Epithelial cell of prostate (primary cell): ENCODE data around the gene PLD3.
"Not testable (repeated sequence)": the region's sequence is repeated elsewhere in the genome, so short reads cannot be mapped to it uniquely, and the experiment has no call there.

Experiments used
- DNase-seq: peaks from one replicate; pipeline ENCODE4 v3.0.0-alpha.2; 2011; ENCODE audit warnings: low read depth, low spot score
- H3K27ac ChIP-seq: fragments of 450-650 bp; 2 replicates; pipeline ENCODE4 v1.5.1; 2017; ENCODE audit warnings: mild to moderate bottlenecking

The PLD3 gene

DNA sequence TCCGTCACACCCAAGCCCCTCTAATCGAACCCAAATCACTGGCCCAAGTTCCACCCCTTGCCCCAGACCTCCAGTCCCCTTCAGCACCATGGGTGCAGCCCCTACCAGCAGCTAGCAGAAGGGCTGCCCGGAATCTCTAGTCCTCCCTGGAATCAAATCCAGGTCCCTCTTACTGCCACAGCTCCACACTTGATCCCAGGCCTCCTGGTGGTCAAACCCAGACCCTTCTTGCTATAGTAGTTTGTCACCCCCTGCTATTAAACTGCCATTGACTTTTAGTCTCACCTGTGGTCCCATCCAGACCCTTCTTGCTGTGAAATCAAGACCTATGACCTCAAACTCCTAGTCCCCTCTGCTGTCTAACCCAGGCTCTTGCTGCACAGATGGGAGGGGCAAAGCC is 32.8 kb downstream of the PLD3 start:
- no peak overlapping the region for H3K27ac ChIP-seq
- DNase-seq: no peak

DNA sequence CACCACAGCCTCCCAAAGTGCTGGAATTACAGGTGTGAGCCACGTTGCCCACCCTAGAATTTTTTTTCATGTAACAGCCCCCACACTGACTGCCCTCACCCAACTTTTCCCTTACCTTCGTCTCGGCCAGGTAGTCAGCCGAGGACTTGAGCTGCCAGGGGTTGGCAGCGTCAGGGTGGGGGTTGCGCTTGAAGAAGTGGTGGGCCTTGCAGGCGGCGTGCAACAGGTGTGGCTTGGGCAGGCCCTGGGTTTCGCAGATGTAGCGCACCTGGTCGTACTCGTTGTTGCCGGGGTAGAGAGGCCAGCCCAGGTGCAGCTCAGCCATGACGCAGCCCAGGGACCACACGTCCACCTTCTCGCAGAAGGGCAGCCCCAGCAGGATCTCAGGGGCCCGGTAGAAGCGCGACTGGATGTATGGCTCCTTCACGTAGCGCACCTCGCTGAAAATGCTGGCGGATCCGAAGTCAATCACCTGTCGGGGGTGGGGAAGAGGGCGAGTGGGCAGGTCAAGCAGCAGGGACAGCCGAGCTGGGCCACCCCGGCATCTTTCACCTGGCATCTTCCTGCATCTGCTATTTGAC is 35.3 kb downstream of the PLD3 start:
- H3K27ac ChIP-seq: no peak overlapping the region
- no peak for DNase-seq

DNA sequence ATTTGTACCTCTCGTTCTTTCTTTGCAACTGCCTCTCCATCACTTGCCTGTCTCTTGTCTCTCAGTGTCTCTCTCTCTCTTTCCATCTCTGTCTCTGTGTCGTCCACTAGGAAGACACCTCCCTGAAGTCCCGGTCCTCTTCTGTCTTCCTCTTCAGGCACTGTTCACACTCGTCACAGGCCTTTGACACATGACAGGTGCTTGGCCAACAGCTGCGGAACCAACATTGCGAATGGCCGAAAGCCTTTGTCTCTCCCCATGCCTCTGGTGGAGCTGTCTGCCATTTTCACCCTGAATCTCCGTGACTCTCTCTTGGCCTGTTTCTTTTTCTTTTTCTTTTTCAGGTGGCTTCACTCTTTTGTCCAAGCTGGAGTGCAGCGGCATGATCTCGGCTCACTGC is 38.7 kb downstream of the PLD3 start:
- no peak for DNase-seq
- no peak overlapping the region for H3K27ac ChIP-seq

DNA sequence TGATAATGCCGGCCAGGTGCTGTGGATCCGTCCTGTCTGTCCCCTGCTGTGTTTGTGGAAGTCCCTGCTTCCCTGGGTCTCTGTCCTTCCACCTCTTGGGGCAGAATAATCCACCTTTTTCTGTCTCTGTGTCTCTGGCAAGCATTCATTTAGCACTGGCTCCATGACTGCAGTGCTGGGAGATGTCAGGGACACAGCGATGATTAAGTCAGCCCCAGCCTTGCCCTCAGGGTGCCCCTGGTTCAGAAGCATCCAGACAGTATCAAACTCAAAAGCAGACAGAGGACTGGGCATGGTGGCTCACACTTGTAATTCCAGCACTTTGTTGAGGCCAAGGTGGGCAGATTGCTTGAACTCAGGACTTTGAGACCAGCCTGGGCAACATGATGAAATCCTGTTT is 40.0 kb downstream of the PLD3 start:
- no peak for DNase-seq
- no peak overlapping the region for H3K27ac ChIP-seq

DNA sequence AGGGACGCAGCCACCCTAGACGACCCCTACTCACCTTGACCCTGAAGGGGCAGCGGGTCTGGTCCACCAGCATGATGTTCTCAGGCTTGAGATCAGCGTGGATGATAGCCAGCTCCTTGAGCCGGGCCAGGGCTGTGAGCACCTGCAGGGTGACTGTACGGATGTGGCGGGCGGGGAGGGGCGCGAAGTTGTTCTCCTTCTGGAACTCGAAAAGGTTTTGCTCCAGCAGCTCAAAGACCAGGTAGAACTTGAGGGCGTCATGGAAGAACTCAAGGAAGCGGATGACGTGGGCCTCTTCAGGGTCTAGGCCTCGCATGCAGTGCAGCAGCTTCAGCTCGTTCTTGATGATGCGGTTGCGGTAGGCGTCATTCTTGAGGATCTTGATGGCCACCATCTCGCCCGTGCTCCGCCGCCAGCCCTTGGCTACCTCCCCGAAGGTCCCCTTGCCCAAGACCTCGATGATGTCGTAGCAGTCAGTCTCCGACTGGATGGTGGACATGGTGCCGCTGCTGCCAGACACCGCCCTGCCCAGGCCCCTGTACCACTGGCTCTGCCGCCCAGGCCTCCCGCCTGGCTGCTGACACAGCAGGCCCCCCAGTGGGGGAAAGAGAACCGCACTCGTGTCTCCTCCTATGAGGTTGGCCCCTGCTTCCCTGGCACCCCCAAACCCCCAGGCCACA is 41.0 kb downstream of the PLD3 start:
- DNase-seq: no peak
- no peak overlapping the region for H3K27ac ChIP-seq

DNA sequence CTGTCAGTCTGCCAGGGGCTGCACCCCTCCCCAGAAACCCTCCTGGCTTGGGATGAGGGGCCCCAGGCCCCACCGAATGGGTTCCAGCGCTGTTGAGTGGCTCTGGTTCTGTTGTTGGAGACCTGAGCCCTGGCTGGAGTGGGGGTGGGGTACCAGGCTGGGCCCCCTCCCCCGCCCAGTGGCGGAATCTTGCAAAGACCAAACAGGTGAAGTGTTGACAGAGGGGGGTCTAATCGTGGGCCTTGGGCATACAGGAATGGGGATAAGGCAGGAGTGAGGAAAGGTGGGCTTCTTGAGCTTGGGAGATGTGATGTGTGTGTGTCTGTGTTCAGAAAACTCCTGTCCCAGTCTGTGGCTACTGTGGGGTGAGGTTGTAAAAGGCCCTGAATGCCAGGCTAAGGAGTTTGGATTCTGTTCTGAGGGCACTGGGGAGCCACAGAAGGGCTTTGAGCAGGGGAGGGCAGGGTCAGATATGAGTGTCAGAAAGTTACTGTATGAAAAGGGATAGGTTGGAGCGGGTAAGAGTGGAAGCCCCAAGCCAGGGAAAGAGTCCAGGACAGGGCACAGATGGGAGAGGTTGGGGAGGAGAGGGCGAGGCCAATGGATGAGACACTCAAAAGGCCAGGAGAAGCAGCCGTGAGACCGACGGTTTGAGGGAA is 41.7 kb downstream of the PLD3 start, which contains the start of gene HIPK4:
Gene HIPK4, minus strand, starts transcription at position 98 of the 659 bp plus-strand sequence. CDS start 279 bp downstream, outside the sequence.
- no peak within 1 kb of the TSS for H3K27ac ChIP-seq
- DNase-seq: no peak

DNA sequence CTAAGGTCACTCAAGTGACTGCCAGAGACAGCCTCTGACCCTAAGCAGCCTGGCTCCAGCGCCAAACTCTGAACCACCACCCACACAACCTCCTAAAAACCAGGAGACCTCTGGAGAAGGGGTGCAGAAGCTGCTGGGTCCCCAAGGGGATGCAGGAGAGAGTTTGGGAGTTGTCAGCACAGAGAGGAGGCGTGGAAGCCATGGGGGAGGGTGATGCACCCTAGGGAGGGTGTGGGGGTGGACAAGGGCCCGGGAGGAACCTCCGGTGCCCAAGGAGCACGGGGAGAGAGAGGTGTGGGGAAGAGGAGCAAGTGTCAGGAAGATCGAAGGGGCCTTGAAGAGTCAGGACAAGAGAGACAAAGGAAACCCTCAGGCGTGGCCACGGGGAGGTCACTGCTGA is 43.6 kb downstream of the PLD3 start:
- no peak for DNase-seq
- H3K27ac ChIP-seq: no peak overlapping the region

DNA sequence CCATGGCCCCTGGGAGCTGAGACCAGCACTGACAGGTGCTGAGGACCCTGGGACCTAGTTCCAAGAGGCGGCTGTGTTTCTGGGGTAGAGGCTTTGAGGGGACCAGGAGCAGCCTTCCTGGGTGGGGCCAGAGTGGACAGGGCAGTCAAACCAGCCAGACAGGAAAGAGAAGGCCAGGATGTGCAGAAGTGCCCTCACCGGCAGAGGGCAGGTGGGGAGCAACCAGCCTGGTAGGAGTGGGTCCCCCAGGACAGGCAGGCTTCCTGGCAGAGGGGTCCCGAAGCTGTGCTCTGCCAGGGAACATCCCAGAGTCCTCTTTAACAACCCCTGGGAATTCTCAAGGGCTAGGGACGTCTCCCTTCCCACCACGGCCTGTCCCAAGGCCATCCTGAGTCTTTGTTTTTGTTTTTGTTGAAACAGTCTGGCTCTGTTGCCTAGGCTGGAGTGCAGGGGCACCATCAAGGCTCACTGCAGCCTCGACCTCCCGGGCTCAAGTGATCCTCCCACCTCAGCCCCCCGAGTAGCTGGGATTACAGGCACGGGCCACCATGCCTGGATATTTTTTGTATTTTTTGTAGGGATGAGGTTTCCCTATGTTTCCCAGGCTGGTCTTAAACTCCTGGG is 44.5 kb downstream of the PLD3 start:
- DNase-seq: no peak
- no peak overlapping the region for H3K27ac ChIP-seq

DNA sequence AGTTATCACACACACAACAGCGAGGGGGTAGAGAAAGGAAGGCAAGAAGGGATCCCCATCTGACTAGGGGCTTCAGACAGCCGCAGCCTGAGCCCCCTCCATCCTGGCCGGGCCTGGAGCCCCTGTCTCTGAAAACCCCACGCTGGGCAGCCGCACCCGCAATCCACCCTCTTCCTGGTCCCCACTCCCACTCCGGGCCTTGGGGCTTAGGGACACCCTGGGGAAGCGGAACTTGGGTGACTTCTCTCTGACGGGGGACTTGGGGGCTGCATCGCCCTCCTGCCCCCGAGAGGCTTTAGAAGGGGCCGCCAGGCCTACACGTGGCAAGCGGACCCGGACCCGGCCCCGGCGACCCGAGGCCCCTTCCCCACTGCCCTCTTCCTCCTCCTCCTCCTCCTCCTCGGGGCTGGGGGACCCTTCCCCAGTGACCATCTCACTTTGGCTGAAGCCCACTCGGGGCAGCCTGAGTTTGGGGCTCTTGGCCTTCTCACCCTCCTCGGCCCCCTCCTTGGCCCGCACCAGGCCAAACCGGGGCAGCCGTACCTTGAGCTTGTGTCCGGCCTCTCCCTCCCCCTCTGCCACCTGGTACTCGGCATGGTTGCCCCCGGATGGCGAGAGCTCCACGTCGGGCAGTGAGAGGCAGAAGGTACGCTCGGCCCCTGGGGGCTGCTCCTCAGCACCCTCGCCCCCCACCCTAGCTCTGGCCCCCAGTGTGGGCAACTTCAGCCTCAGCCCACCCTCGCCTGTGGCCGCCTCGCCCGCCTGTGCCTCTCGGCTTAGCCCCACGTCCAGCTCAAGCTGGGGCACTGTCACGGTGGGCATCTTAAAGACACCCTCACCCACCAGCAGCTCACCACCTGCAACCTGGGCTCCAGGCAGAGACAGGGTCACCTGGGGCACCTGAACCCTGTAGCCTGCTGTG is 45.7 kb downstream of the PLD3 start:
- H3K27ac ChIP-seq: no peak overlapping the region
- no peak for DNase-seq

DNA sequence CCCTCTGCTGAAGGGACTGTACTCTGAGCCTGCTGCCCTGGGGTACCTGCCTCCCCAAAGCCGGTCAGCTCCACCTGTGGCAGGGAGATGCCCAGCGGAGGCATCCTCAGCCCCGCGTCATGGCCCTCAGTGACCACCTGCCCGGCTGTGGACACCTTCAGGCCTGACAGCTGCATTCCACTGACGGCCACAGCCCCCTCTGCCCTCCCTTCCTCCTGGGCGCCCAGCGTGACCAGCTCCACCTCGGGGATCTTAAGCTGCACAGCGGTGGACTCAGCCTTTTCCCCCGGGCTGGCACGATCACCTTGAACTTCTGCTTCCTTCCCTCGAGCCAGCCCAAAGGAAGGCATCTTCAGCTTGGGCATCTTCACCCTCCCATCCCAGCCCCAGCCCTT is 46.3 kb downstream of the PLD3 start:
- no peak for DNase-seq

DNA sequence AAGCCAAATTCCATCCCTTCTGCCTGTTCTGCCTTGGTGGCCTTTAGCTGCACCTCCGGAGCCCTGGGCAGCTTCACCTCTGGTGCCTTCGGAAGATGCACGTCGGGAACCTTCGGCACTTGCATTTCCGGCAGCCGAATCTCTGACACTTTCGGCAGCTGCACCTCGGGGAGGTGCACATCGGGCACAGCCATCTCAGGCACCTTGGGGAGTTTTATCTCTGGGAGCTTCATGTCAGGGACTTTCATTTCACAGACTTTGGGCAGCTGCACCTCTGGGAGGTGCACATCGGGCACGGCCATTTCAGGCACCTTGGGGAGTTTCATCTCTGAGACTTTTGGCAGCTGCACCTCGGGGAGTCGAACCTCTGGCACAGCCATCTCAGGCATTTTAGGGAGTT is 47.5 kb downstream of the PLD3 start:
- no peak overlapping the region for H3K27ac ChIP-seq
- DNase-seq: no peak

More for the DNA sequence above, 46.3 kb downstream of the PLD3 start:
- H3K27ac ChIP-seq: no peak overlapping the region

DNA sequence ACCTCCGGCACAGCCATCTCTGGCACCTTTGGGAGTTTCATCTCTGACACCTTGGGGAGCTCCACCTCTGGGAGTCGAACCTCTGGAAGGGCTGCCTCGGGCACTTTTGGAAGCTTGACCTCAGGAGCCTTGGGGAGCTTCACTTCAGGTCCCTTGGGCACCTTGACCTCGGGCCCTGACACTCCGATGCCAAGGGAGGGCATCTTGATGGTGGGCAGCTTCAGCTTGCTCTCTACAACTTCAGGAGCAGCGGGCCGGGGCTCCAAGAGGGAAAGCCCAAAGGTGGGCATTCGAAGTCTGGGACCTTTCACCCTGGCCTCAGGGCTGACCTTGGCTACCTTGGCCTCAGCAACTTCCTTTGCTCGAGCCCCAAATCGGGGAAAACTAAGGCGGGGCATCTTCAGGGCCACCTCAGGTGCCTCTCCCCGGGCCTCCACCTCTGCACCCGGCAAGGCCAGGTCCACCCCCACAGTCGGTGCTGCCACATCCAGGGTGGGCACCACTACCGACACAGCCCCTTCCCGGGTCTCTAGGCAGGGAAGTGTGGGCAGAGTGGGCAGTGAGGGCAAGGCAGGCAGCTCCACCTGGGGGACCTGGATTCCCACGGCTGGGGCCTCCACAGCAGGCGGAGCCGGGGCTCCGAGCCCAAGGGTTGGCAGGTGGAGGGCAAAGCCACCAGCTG is 48.5 kb downstream of the PLD3 start:
- no peak overlapping the region for H3K27ac ChIP-seq

DNA sequence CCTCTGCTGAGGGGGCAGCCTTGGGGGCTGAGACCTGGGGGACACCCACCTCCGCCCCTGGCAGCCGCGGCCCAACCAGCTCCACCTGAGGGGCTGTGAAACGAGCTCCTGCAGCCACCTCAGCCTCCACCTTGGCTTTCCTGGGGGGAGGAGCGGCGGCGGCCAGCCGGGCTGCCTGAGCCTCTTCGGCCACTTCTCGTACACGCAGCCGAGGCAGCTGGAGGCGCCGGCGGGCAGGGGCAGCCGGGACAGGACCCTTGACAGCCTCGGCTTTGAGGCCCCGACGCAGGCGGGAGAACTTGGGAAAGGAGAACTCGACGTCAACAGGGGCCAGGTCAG is 49.0 kb downstream of the PLD3 start:
- DNase-seq: no peak
- H3K27ac ChIP-seq: no peak overlapping the region

More for the DNA sequence above, 48.5 kb downstream of the PLD3 start:
- DNase-seq: no peak

DNA sequence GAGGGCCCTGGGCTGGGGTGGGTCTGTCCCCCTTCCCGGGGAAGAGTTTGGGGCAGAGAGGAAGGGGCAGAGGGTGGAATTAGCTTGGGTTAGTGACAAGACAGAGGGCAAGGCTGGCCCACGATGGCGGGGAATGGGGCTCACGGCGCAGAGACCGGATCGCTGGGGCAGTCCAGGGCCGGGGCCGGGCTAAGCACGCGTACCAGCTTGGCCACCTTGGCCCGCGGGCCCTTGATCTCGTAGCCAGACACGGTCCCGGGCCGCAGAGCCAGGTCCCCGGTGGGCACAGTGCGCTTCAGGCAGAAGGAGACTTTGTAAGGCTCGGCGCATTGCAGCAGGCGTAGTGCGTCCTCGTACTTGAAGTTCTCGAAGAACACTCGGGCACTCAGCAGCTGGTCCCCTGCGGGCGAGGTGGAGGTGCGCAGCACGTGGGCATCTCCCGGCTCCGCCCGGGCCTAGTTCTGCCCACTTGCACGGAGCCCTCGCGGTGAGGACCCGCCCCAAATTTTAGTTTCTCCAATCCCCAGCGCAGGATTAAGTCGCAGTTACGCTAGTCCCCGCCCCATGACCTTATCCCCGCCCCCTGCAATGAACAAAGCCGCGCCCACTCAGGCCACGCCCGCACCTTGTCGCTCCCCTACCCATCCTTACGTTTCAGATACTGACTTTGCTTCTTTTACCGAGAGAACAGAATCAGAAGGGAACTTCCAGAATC is 50.1 kb downstream of the PLD3 start:
- no peak for DNase-seq
- H3K27ac ChIP-seq: no peak overlapping the region

DNA sequence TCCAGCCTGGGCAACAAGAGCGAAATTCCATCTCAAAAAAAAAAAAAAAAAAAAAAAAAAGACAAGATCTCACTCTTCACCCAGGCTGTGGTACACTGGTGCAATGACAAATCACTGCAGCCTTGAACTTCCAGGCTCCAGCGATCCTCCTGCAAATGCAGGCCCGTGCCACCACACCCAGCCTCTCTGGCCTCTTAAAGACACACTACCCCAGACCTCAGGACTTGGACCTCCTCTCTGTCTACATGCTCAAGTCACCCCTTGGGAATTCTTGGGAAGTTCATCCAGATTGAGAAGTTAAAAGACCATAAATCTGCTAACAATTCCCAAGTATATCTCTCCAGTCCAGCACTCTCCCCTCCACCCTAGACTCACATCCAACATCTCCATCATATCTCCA is 52.1 kb downstream of the PLD3 start:
- no peak for DNase-seq

DNA sequence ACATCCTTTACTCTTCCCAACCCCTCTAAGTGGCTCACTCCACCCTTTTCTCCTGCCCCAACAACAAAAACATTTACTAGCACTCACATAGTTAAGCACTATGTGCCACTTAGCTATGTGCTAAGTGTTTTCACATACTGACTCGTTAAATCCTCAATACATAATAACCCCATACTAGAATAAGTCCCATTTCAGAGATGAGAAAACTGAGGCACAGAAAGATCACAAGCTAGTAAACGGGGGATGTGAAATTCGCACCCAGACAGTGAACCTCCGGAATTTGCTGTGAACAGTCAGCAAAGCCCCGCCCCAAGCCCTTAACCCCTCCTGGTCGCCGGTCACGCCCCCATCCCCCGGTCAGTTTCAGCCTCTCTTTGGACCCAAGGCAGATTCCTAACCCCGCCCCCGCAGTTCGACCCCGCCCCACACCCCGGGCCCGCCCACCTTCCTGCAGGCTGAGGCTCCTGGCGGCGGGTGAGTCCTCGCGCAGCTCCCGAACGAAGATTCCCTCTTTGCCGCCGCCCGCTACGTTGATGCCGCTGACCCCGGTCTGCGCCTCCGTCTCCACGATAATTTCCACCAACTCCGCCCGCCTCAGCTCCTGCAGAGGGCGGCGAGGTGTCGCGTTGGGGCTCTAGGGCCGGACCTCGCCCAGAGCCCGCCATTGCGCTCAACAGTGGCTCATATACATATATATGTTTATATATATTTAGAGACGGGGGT is 54.9 kb downstream of the PLD3 start:
- no peak for DNase-seq
- H3K27ac ChIP-seq: no peak overlapping the region

More for the DNA sequence above, 52.1 kb downstream of the PLD3 start:
- no peak overlapping the region for H3K27ac ChIP-seq

DNA sequence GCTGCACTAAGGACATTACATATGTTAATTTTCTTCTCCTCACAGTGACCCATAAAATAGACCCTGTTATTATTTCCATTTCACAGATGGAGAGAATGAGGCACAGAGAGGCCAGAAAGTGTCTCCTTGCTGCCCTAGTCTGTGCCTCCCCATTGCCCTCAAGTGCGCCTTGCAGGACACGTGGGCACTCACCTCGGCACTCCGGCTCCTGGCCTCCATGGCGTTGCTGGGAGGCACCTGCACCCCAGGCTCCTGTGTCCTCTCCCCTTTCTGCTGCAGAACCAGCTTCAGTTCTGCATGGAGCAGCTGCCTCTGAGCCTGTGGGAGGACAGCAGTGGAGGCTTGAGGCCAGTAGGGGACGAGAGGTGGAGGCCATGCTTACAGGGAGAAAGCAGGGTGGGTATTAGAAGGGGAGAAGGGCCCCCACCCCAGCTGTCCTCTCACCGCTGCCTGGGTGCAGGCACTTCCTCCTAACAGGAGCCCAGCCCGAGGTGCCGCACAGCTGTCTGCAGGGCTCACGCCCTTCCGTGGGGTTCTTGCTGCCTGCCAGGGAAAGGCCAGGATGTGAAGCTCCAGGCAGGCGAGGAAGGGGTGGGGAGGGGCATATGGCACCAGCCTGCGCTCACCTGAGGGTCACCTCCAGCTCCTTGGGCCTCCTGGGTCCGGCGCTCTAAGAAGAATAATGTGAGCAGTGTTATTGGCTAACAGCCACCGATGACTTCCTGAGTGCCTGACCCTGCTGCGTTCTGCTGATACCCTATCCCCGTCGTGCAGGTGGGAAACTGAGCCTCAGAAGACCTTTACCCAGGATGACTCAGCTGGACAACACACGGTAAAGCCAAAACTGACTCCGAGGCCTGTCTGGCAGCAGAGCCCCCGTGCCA is 59.5 kb downstream of the PLD3 start:
- no peak for DNase-seq
- no peak overlapping the region for H3K27ac ChIP-seq

DNA sequence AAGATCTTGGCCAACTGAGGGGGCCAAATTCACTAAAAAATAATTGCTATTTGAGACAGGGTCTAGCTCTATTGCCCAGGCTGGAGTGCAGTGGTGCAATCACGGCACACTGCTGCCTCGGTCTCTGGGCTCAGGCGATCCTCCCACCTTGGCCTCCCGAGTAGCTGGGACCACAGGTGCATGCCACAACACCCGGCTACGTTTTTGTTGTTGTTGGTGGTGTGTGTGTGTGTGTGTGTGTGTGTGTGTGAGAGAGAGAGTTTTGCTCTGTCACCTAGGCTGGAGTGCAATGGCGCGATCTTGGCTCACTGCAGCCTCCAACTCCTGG is 60.1 kb downstream of the PLD3 start:
- not testable (repeated sequence) for DNase-seq, H3K27ac ChIP-seq
